Activated CD8-positive, alpha-beta memory T cell treated with anti-CD3 and anti-CD28 coated beads for 4 hours (primary cell): ENCODE results near the gene LAMTOR2.
"Not testable (repeated sequence)": the region's sequence is repeated elsewhere in the genome, so short reads cannot be mapped to it uniquely, and the experiment has no call there.

Experiments used
- DNase-seq, 2 donors: peaks; one replicate each; pipeline ENCODE4 v3.0.0-alpha.2; 2020; ENCODE audit warnings: low read depth in 2 of 2

Gene LAMTOR2

GRCh38 chr1:156052862-156053767, 1.5 kb upstream of the LAMTOR2 start:
- DNase-seq = peak; percentile 30 to 44

GRCh38 chr1:156053768-156054499, 648 bp upstream of the LAMTOR2 start, which contains the start of gene UBQLN4:
Gene UBQLN4, minus strand, starts transcription at chr1:156053798. Its CDS starts 97 bp downstream, at chr1:156053701.
- DNase-seq = peak; percentile 69 to 81

GRCh38 chr1:156055281-156056048, 883 bp downstream of the LAMTOR2 start:
- no peak for DNase-seq

GRCh38 chr1:156056326-156056849, 1.8 kb downstream of the LAMTOR2 start:
- DNase-seq = no peak

- DNase-seq = no peak
These were observed 6.5 kb downstream of the LAMTOR2 start, which contains the start of gene RAB25 for GRCh38 chr1:156060937-156061636. Gene RAB25, plus strand, starts transcription at chr1:156061160. Its CDS starts 241 bp downstream, at chr1:156061401.

- no peak for DNase-seq
These were observed 7.6 kb downstream of the LAMTOR2 start for GRCh38 chr1:156062189-156062588.

- no peak for DNase-seq
These were observed 9.4 kb downstream of the LAMTOR2 start for GRCh38 chr1:156063997-156064285.

GRCh38 chr1:156064615-156065014, 10.0 kb downstream of the LAMTOR2 start:
- DNase-seq = no peak

GRCh38 chr1:156065212-156065611, 10.6 kb downstream of the LAMTOR2 start:
- no peak for DNase-seq

- no peak for DNase-seq
These were observed 11.3 kb downstream of the LAMTOR2 start for GRCh38 chr1:156065871-156066270.

GRCh38 chr1:156067262-156067661, 12.7 kb downstream of the LAMTOR2 start:
- no peak for DNase-seq

- no peak for DNase-seq
These were observed 15.2 kb downstream of the LAMTOR2 start for GRCh38 chr1:156069490-156070455.

GRCh38 chr1:156070548-156070947, 16.0 kb downstream of the LAMTOR2 start:
- no peak for DNase-seq

- not testable (repeated sequence) for DNase-seq
These were observed 16.8 kb downstream of the LAMTOR2 start for GRCh38 chr1:156071332-156071816.

- DNase-seq = no peak
These were observed 17.7 kb downstream of the LAMTOR2 start for GRCh38 chr1:156072251-156072650.

- DNase-seq = no peak
These were observed 18.6 kb downstream of the LAMTOR2 start for GRCh38 chr1:156073110-156073687.

GRCh38 chr1:156073740-156074139, 19.2 kb downstream of the LAMTOR2 start:
- no peak for DNase-seq

- DNase-seq = no peak
These were observed 20.1 kb downstream of the LAMTOR2 start for GRCh38 chr1:156074661-156075060.

- no peak for DNase-seq
These were observed 20.6 kb downstream of the LAMTOR2 start for GRCh38 chr1:156075162-156075561.
